ENCODE data around the gene IDH1. TPM values are rescaled to one million over a fixed set of nuclear protein-coding genes. Genes with fewer than 3 reads are reported as not detected.
A peak's percentile ranks its signal among the peaks of the same experiment; 100 is the strongest.

Gene IDH1
- total and polyA plus RNA-seq, 2 experiments from 2014 or later = 85.4 to 164 TPM

DNA sequence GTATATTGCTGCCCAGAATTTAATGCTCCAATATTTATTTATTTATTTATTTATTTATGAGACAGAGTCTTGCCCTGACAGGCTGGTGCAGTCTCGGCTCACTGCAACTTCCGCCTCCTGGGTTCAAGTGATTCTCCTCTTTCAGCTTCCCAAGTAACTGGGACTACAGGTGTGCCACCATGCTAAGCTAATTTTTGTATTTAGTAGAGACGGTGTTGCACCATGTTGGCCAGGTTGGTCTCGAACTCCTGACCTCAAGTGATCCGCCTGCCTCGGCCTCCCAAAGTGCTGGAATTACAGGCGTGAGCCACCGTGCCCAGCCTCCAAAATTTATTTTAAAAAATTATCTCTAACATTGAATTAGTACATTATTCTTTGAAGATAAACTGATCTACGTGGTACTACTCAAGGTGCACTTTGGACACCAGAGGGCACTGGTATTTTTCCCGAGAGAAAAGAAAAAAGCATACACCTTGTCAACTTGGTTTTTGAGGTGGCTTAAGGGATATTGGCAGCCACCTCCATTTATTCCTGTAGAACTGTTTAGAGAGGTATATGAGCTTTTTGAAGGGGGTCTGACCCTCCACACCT lies 1.4 kb upstream of the IDH1 start:
- Histone ChIP-seq H3K4me3 (no peak overlapping the region), H3K9me3 (ENCODE audit: low read depth) (no peaks in the 10 kb centered on the region), H3K27ac (peak overlapping the region; percentile 96), H3K36me3 (no peaks in the 10 kb centered on the region), H3K27me3 (no peaks in the 10 kb centered on the region), H3K4me1 (ENCODE audit: low read depth) (peaks cover 32% of the 10 kb centered on the region)
- peak in 1 of 2 donors; percentile 28 for DNase-seq (ENCODE audit: low read depth in 1 of 2, low spot score in 1 of 2)
- TF ChIP-seq, protein P1, sequence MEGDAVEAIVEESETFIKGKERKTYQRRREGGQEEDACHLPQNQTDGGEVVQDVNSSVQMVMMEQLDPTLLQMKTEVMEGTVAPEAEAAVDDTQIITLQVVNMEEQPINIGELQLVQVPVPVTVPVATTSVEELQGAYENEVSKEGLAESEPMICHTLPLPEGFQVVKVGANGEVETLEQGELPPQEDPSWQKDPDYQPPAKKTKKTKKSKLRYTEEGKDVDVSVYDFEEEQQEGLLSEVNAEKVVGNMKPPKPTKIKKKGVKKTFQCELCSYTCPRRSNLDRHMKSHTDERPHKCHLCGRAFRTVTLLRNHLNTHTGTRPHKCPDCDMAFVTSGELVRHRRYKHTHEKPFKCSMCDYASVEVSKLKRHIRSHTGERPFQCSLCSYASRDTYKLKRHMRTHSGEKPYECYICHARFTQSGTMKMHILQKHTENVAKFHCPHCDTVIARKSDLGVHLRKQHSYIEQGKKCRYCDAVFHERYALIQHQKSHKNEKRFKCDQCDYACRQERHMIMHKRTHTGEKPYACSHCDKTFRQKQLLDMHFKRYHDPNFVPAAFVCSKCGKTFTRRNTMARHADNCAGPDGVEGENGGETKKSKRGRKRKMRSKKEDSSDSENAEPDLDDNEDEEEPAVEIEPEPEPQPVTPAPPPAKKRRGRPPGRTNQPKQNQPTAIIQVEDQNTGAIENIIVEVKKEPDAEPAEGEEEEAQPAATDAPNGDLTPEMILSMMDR (IDR thresholded peaks at IDR 0.05; ENCODE audit: low read depth, low read length) = peak; percentile 16

DNA sequence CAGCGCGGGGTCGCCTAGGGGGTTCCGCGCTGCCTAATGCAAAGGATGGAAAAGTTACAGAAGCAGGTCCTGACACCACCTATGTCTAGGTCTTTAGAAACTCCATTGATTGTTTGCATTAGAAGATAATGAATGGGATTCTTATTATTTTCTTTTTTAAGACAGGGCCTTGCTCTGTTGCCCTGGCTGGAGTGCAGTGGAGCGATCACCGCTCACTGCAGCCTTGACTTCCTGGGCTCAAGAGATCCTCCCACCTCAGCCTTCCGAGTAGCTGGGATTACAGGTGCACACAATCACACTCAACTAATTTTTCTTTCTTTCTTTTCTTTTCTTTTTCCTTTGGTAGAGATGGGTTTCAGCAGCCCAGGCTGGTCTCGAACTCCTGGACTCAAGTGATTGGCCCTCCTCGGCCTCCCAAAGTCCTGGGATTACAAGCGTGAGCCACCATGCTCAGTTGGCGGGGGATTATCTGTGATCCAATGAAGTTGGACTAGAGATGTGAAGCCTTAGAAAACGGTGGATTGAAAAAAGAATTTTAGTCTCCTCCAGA lies 761 bp upstream of the IDH1 start:
- peak overlapping the region; percentile 96 for H3K27ac ChIP-seq
- peak overlapping the region; percentile 71 for H3K4me3 ChIP-seq
- TF ChIP-seq, protein P1 (IDR thresholded peaks at IDR 0.05; ENCODE audit: low read depth, low read length) = no peak

DNA sequence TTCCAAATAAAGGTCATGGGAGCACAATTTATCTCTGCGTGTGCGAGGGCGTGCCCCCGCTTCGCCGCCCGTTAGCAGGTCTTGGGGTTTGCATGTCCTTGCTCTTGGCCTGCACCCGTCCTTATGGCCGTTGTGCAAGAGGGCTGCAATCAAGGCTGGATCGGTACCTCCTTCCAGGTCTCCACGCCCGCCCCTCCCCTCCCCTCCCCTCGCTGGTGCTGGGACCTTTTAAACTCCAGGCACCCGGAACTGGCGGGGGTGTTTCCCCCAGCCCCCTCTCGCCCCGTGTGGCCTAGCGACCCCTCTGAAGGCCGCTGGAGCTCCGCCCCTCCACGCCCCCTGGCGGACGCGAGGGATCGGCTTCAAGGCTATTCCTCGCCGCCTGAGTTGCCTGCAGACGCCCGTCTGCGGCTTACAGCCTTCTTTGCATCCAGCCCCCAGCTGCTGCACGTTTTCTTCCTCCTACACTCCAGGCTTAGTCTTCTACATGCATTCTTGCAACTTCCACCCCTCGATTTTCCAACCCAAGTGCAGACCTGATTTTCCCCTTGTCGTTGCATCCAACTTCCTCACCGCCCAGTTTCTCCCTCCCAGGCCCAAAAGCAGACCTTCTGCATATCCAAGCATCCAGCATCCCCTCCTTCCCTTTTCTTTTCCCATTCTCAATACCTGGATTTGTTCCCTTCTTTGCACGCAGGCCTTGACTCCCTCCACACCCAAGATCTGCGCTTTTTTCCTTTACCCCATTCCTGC lies 577 bp downstream of the IDH1 start:
- H3K4me1 ChIP-seq (ENCODE audit: low read depth) = peaks cover 32% of the 10 kb centered on the region
- H3K27me3 ChIP-seq = no peaks in the 10 kb centered on the region
- H3K9me3 ChIP-seq (ENCODE audit: low read depth) = no peaks in the 10 kb centered on the region
- peak overlapping the region; percentile 96 for H3K27ac ChIP-seq
- peak; percentile 83 to 93 for DNase-seq (ENCODE audit: low read depth in 1 of 2, low spot score in 1 of 2)
- peaks cover 14% of the 10 kb centered on the region for H3K36me3 ChIP-seq
- TF ChIP-seq, protein P1 (IDR thresholded peaks at IDR 0.05; ENCODE audit: low read depth, low read length) = peak; percentile 83
- peak overlapping the region; percentile 71 for H3K4me3 ChIP-seq

More for the DNA sequence above, 761 bp upstream of the IDH1 start:
- peaks cover 4% of the 10 kb centered on the region for H3K36me3 ChIP-seq
- H3K27me3 ChIP-seq = no peaks in the 10 kb centered on the region
- H3K4me1 ChIP-seq (ENCODE audit: low read depth) = peaks cover 32% of the 10 kb centered on the region
- no peak for DNase-seq (ENCODE audit: low read depth in 1 of 2, low spot score in 1 of 2)
- H3K9me3 ChIP-seq (ENCODE audit: low read depth) = no peaks in the 10 kb centered on the region

- Histone ChIP-seq H3K9me3 (ENCODE audit: low read depth) (no peaks in the 10 kb centered on the region), H3K4me1 (ENCODE audit: low read depth) (peaks cover 32% of the 10 kb centered on the region), H3K27me3 (no peaks in the 10 kb centered on the region), H3K36me3 (peaks cover 16% of the 10 kb centered on the region), H3K4me3 (peak overlapping the region; percentile 71), H3K27ac (peak overlapping the region; percentile 96)
- peak in 1 of 2 donors; percentile 40 for DNase-seq (ENCODE audit: low read depth in 1 of 2, low spot score in 1 of 2)
- TF ChIP-seq, protein P1 (IDR thresholded peaks at IDR 0.05; ENCODE audit: low read depth, low read length) = no peak
These were observed 1.2 kb downstream of the IDH1 start for GRCh38 chr2:208253600-208254117.

- peaks cover 32% of the 10 kb centered on the region for H3K4me1 ChIP-seq (ENCODE audit: low read depth)
- H3K4me3 ChIP-seq = peak overlapping the region; percentile 71
- no peaks in the 10 kb centered on the region for H3K27me3 ChIP-seq
- H3K27ac ChIP-seq = peak overlapping the region; percentile 96
- peaks cover 24% of the 10 kb centered on the region for H3K36me3 ChIP-seq
- TF ChIP-seq, protein P1 (IDR thresholded peaks at IDR 0.05; ENCODE audit: low read depth, low read length) = no peak
- DNase-seq (ENCODE audit: low read depth in 1 of 2, low spot score in 1 of 2) = peak in 1 of 2 donors; percentile 18
- no peaks in the 10 kb centered on the region for H3K9me3 ChIP-seq (ENCODE audit: low read depth)
These were observed 2.0 kb downstream of the IDH1 start for GRCh38 chr2:208252716-208253492.
